Fibroblast of skin of right quadriceps (primary cell): ENCODE measurements around the gene SPART.
"Not testable (repeated sequence)": the region's sequence is repeated elsewhere in the genome, so short reads cannot be mapped to it uniquely, and the experiment has no call there.

ENCODE experiments used
- DNase-seq: peaks from one replicate; pipeline ENCODE4 v3.0.0-alpha.2; 2013

SPART gene

GRCh38 chr13:36354842-36355623, 8.8 kb upstream of the SPART start:
- DNase-seq = no peak

GRCh38 chr13:36353001-36353400, 6.8 kb upstream of the SPART start:
- DNase-seq = peak; percentile 35

- peak; percentile 39 for DNase-seq
Observed at GRCh38 chr13:36352350-36352749, 6.2 kb upstream of the SPART start.

GRCh38 chr13:36347531-36348210, 1.5 kb upstream of the SPART start:
- no peak for DNase-seq

- DNase-seq = peak; percentile 85
Observed at GRCh38 chr13:36345438-36346221, 564 bp downstream of the SPART start.

GRCh38 chr13:36344886-36345437, 1.2 kb downstream of the SPART start:
- DNase-seq = no peak

GRCh38 chr13:36344173-36344572, 2.0 kb downstream of the SPART start:
- DNase-seq = peak; percentile 54

GRCh38 chr13:36343766-36344165, 2.4 kb downstream of the SPART start:
- DNase-seq = no peak

GRCh38 chr13:36342715-36343114, 3.5 kb downstream of the SPART start:
- DNase-seq = no peak

- DNase-seq = peak; percentile 60
Observed at GRCh38 chr13:36341718-36342117, 4.5 kb downstream of the SPART start.

- DNase-seq = no peak
Observed at GRCh38 chr13:36339600-36340155, 6.5 kb downstream of the SPART start.

- no peak for DNase-seq
Observed at GRCh38 chr13:36337938-36338641, 8.1 kb downstream of the SPART start.

GRCh38 chr13:36332986-36333385, 13.2 kb downstream of the SPART start:
- peak; percentile 32 for DNase-seq

- DNase-seq = not testable (repeated sequence)
Observed at GRCh38 chr13:36332255-36332654, 13.9 kb downstream of the SPART start.

- DNase-seq = no peak
Observed at GRCh38 chr13:36331280-36331679, 14.9 kb downstream of the SPART start.

- peak; percentile 21 for DNase-seq
Observed at GRCh38 chr13:36329361-36329760, 16.8 kb downstream of the SPART start.

GRCh38 chr13:36328821-36329220, 17.4 kb downstream of the SPART start:
- no peak for DNase-seq

GRCh38 chr13:36325912-36326311, 20.3 kb downstream of the SPART start:
- no peak for DNase-seq

GRCh38 chr13:36324881-36325280, 21.3 kb downstream of the SPART start:
- not testable (repeated sequence) for DNase-seq

- peak; percentile 80 for DNase-seq
Observed at GRCh38 chr13:36323951-36324566, 22.1 kb downstream of the SPART start.

- no peak for DNase-seq
Observed at GRCh38 chr13:36323408-36323807, 22.8 kb downstream of the SPART start.

- not testable (repeated sequence) for DNase-seq
Observed at GRCh38 chr13:36319793-36320192, 26.4 kb downstream of the SPART start.
